ENCODE measurements around the gene RTL10. TPM values are rescaled to one million over a fixed set of nuclear protein-coding genes. Genes with fewer than 3 reads are reported as not detected.

RTL10 gene
- polyA plus RNA-seq, 2 of the 4 experiments (the other 2 are of a cell fraction): 4.4 to 5.1 TPM

- Histone ChIP-seq H3K27ac (no peak overlapping the region), H3K4me3 (no peak overlapping the region), H3K4me1 (peaks cover 5% of the 10 kb centered on the region; the same call in 1 of the 3 replicates), H3K4me2 (no peak overlapping the region), H3K9me3 (no peaks in the 10 kb centered on the region)
- DNase-seq (ENCODE audit: low read depth in 1 of 2, low spot score in 1 of 2): no peak
- no peak for ATAC-seq
- POLR2A ChIA-PET: no interaction called here
- 90% methylated on average over 2 of the region's 2 CpGs for WGBS (ENCODE audit: missing lambda C conversion rate)
- CTCF ChIA-PET: interaction anchor here (0.5 kb wide), 1 partner anchor 79 kb away, joined by 3 read pairs; no protein-coding TSS in a partner anchor
- TF ChIP-seq ZC3H11A (IDR thresholded peaks at IDR 0.05): no peak
- no peak for TF ChIP-seq CHD2 (IDR thresholded peaks at IDR 0.05; ENCODE audit: low read length, partially characterized antibody)
- FAIRE-seq: no peak
These were observed 28.1 kb downstream of the RTL10 start for GRCh38 chr22:19826619-19826950.

GRCh38 chr22:19825904-19826618 is 28.6 kb downstream of the RTL10 start:
- WGBS (ENCODE audit: missing lambda C conversion rate): 88% methylated on average over 7 of the region's 7 CpGs
- ChIA-PET POLR2A (no interaction called here), CTCF (interaction anchor here (0.5 kb wide), 1 partner anchor 78 kb away, joined by 3 read pairs; no protein-coding TSS in a partner anchor)
- TF ChIP-seq RARB (CRISPR knock-in tag; IDR thresholded peaks at IDR 0.05): no peak
- TF ChIP-seq TP53 (CRISPR knock-in tag; IDR thresholded peaks at IDR 0.05): no peak
- TF ChIP-seq MAX (IDR thresholded peaks at IDR 0.05): no peak
- no peak for TF ChIP-seq HMGXB4 (CRISPR knock-in tag; IDR thresholded peaks at IDR 0.05; ENCODE audit: borderline replicate concordance)
- no peak for TF ChIP-seq NR3C1 (IDR thresholded peaks at IDR 0.05)
- no peak for TF ChIP-seq ZFP36 (IDR thresholded peaks at IDR 0.05; ENCODE audit: borderline replicate concordance, partially characterized antibody)
- TF ChIP-seq NFE2L2 (conservative IDR thresholded peaks at IDR 0.05; ENCODE audit: low read length): no peak
- no peak for TF ChIP-seq KDM1A (IDR thresholded peaks at IDR 0.05; ENCODE audit: low read depth)
- TF ChIP-seq HES2 (IDR thresholded peaks at IDR 0.05): no peak
- TF ChIP-seq REST (IDR thresholded peaks at IDR 0.05): no peak
- TF ChIP-seq CEBPB (IDR thresholded peaks at IDR 0.05): no peak
- TF ChIP-seq JUN (IDR thresholded peaks at IDR 0.05): no peak
- no peak for TF ChIP-seq SMC3 (IDR thresholded peaks at IDR 0.05)
- TF ChIP-seq PHF8 (IDR thresholded peaks at IDR 0.05; ENCODE audit: borderline replicate concordance, low read depth): no peak
- no peak for TF ChIP-seq HEYL (CRISPR knock-in tag; IDR thresholded peaks at IDR 0.05)
- TF ChIP-seq BCL3 (IDR thresholded peaks at IDR 0.05): no peak
- no peak for TF ChIP-seq CHD4 (IDR thresholded peaks at IDR 0.05; ENCODE audit: borderline replicate concordance)
- no peak for TF ChIP-seq RAD21 (conservative IDR thresholded peaks at IDR 0.05 in 1 of 2, IDR thresholded peaks at IDR 0.05 in 1 of 2)
- TF ChIP-seq HOXB13 (CRISPR knock-in tag; IDR thresholded peaks at IDR 0.05; ENCODE audit: low read depth): no peak
- no peak for TF ChIP-seq MYC (IDR thresholded peaks at IDR 0.05; ENCODE audit: borderline replicate concordance, low read length)
- Histone ChIP-seq H3K4me2 (no peak overlapping the region), H3K4me1 (peaks cover 5% of the 10 kb centered on the region; the same call in 1 of the 3 replicates), H3K4me3 (no peak overlapping the region), H3K9me3 (no peaks in the 10 kb centered on the region), H3K27ac (no peak overlapping the region)
- ATAC-seq: no peak
- DNase-seq (ENCODE audit: low read depth in 1 of 2, low spot score in 1 of 2): no peak
- no peak for FAIRE-seq
